Mesodermal cell (in vitro differentiated cells): ENCODE results near the gene SNX15.
A peak's percentile ranks its signal among the peaks of the same experiment; 100 is the strongest.

Experiments
- H3K27ac ChIP-seq: 2 replicates; pipeline ENCODE4 v1.7.0; 2013; ENCODE audit warnings: mild to moderate bottlenecking, low read depth, low read length, moderate library complexity; ENCODE audit not compliant: severe bottlenecking
- H3K36me3 ChIP-seq: 2 replicates; pipeline ENCODE4 v1.7.1; 2013; ENCODE audit warnings: mild to moderate bottlenecking, low read length, moderate library complexity; ENCODE audit not compliant: control insufficient read depth, insufficient read depth
- H3K4me1 ChIP-seq: one replicate; pipeline ENCODE4 v1.7.1; 2013; ENCODE audit warnings: mild to moderate bottlenecking, low read length; ENCODE audit not compliant: insufficient read depth, control insufficient read depth, poor library complexity, severe bottlenecking
- H3K4me3 ChIP-seq: 2 replicates; pipeline ENCODE4 v1.7.0; 2013; ENCODE audit warnings: low read length, control low read depth, mild to moderate bottlenecking; ENCODE audit not compliant: insufficient read depth, poor library complexity, severe bottlenecking; ENCODE audit errors: extremely low read depth
- H3K9me3 ChIP-seq: 2 replicates; pipeline ENCODE4 v1.7.1; 2013; ENCODE audit warnings: mild to moderate bottlenecking, low read length, moderate library complexity; ENCODE audit not compliant: control insufficient read depth
- WGBS, 2 experiments: methylation state at CpG; one replicate each; pipeline ENCODE4 v1.1.5; 2013; ENCODE audit warnings: missing lambda C conversion rate in 2 of 2; ENCODE audit not compliant: insufficient coverage in 2 of 2; 5-methylcytosine and 5-hydroxymethylcytosine counted together

The SNX15 gene

GRCh38 chr11:65040520-65040846 lies 13.2 kb downstream of the SNX15 start:
- peak overlapping the region; percentile 77 for H3K4me3 ChIP-seq
- H3K4me1 ChIP-seq, result peaks cover 11% of the 10 kb centered on the region
- peak overlapping the region; percentile 91 for H3K27ac ChIP-seq
- peaks cover 36% of the 10 kb centered on the region for H3K36me3 ChIP-seq
- WGBS, 2 experiments, result 0 to 24% methylated on average over 4 to 7 of the region's 7 CpGs
- H3K9me3 ChIP-seq, result no peaks in the 10 kb centered on the region

GRCh38 chr11:65040847-65041622 lies 13.8 kb downstream of the SNX15 start, which contains the start of gene SAC3D1:
Gene SAC3D1 (plus strand): TSS chr11:65041210. CDS start chr11:65041293, 83 bp downstream.
- Histone ChIP-seq H3K36me3 (peaks cover 36% of the 10 kb centered on the region), H3K27ac (peak within 1 kb of the TSS; percentile 91), H3K4me1 (peaks cover 11% of the 10 kb centered on the region), H3K9me3 (no peaks in the 10 kb centered on the region), H3K4me3 (peak within 1 kb of the TSS; percentile 77)
- 0% methylated on average over 84 to 86 of the region's 91 CpGs for WGBS, 2 experiments

- Histone ChIP-seq H3K27ac (no peak overlapping the region), H3K36me3 (peaks cover 37% of the 10 kb centered on the region), H3K9me3 (no peaks in the 10 kb centered on the region), H3K4me1 (peaks cover 11% of the 10 kb centered on the region), H3K4me3 (no peak overlapping the region)
- WGBS, 2 experiments, result 91 to 100% methylated on average over 5 to 6 of the region's 6 CpGs
Measured at GRCh38 chr11:65042891-65043290, 15.7 kb downstream of the SNX15 start.

- H3K4me1 ChIP-seq, result peaks cover 11% of the 10 kb centered on the region
- WGBS, 2 experiments, result 96 to 97% methylated on average over 20 to 23 of the region's 23 CpGs
- H3K4me3 ChIP-seq, result no peak overlapping the region
- peaks cover 29% of the 10 kb centered on the region for H3K36me3 ChIP-seq
- H3K27ac ChIP-seq, result no peak overlapping the region
- H3K9me3 ChIP-seq, result no peaks in the 10 kb centered on the region
Measured at GRCh38 chr11:65043881-65044501, 16.8 kb downstream of the SNX15 start.

GRCh38 chr11:65045061-65045460 lies 17.8 kb downstream of the SNX15 start:
- Histone ChIP-seq H3K4me1 (peaks cover 11% of the 10 kb centered on the region), H3K9me3 (no peaks in the 10 kb centered on the region), H3K4me3 (no peak overlapping the region), H3K27ac (no peak overlapping the region), H3K36me3 (peaks cover 24% of the 10 kb centered on the region)
- WGBS, 2 experiments, result 94 to 96% methylated on average over 5 of the region's 5 CpGs

- Histone ChIP-seq H3K27ac (no peak overlapping the region), H3K4me1 (peaks cover 11% of the 10 kb centered on the region), H3K4me3 (no peak overlapping the region), H3K36me3 (peaks cover 24% of the 10 kb centered on the region), H3K9me3 (no peaks in the 10 kb centered on the region)
- 96 to 97% methylated on average over 7 of the region's 7 CpGs for WGBS, 2 experiments
Measured at GRCh38 chr11:65045728-65046127, 18.5 kb downstream of the SNX15 start.

GRCh38 chr11:65047581-65048422 lies 20.6 kb downstream of the SNX15 start:
- Histone ChIP-seq H3K27ac (no peak overlapping the region), H3K4me3 (no peak overlapping the region), H3K9me3 (no peaks in the 10 kb centered on the region), H3K4me1 (peaks cover 10% of the 10 kb centered on the region), H3K36me3 (peaks cover 24% of the 10 kb centered on the region)
- WGBS, 2 experiments, result 92 to 94% methylated on average over 38 of the region's 56 CpGs

GRCh38 chr11:65051398-65051858 lies 24.2 kb downstream of the SNX15 start:
- H3K9me3 ChIP-seq, result no peaks in the 10 kb centered on the region
- peaks cover 4% of the 10 kb centered on the region for H3K4me1 ChIP-seq
- H3K36me3 ChIP-seq, result no peaks in the 10 kb centered on the region
- H3K4me3 ChIP-seq, result no peak overlapping the region
- 92 to 94% methylated on average over 7 of the region's 9 CpGs for WGBS, 2 experiments
- H3K27ac ChIP-seq, result no peak overlapping the region

GRCh38 chr11:65053827-65054508 lies 26.7 kb downstream of the SNX15 start:
- no peak overlapping the region for H3K27ac ChIP-seq
- WGBS, 2 experiments, result 83 to 91% methylated on average over 5 to 6 of the region's 8 CpGs

GRCh38 chr11:65055538-65055937 lies 28.3 kb downstream of the SNX15 start:
- Histone ChIP-seq H3K9me3 (no peaks in the 10 kb centered on the region), H3K27ac (no peak overlapping the region), H3K36me3 (no peaks in the 10 kb centered on the region), H3K4me3 (no peak overlapping the region), H3K4me1 (peaks cover 4% of the 10 kb centered on the region)
- WGBS, 2 experiments, result no CpG with 5 or more reads among the region's 1 CpG

More at GRCh38 chr11:65053827-65054508, 26.7 kb downstream of the SNX15 start:
- Histone ChIP-seq H3K36me3 (no peaks in the 10 kb centered on the region), H3K4me3 (no peak overlapping the region), H3K9me3 (no peaks in the 10 kb centered on the region), H3K4me1 (peaks cover 4% of the 10 kb centered on the region)
